Left lung (tissue), 14 donors: ENCODE data around the gene LAMC3. TPM values are rescaled to one million over a fixed set of nuclear protein-coding genes. Genes with fewer than 3 reads are reported as not detected.

Experiments used
- ATAC-seq: fragments of 200-7000 bp; cut with Tn5 transposase; one replicate; pipeline ENCODE4 v1.9.1; 2020; ENCODE audit warnings: moderate library complexity
- DNase-seq, 4 donors: peaks; one replicate each; pipeline ENCODE4 v3.0.0-alpha.2; 2013 to 2020
- H3K27ac ChIP-seq, 2 donors: fragments of 200-600 bp; sonication (generic) in 1 of 2; one replicate each; pipeline versions ENCODE4 v1.5.0 to v1.8.0; 2020 to 2021
- H3K27me3 ChIP-seq, 2 donors: fragments of 200-600 bp; sonication (generic) in 1 of 2; one replicate each; pipeline versions ENCODE4 v1.5.0 to v1.8.0; 2020 to 2021
- H3K36me3 ChIP-seq, 2 donors: fragments of 200-600 bp; sonication (generic) in 1 of 2; one replicate each; pipeline versions ENCODE4 v1.5.0 to v1.8.0; 2020 to 2021
- H3K4me1 ChIP-seq, 2 donors: fragments of 200-600 bp; one replicate each; pipeline ENCODE4 v1.8.0; 2021
- H3K4me3 ChIP-seq, 2 donors: fragments of 200-600 bp; sonication (generic) in 1 of 2; one replicate each; pipeline versions ENCODE4 v1.5.0 to v1.8.0; 2020 to 2021; ENCODE audit warnings: mild to moderate bottlenecking in 1 of 2
- H3K9me3 ChIP-seq, 2 donors: fragments of 200-600 bp; sonication (generic) in 1 of 2; one replicate each; pipeline versions ENCODE4 v1.5.0 to v1.8.0; 2020 to 2021
- intact Hi-C, 2 donors: fragments of 100-400 bp; cut with DNase I; formaldehyde crosslinking; loops; one replicate each; pipeline versions ENCODE4 v1.11.2 to v1.14.2; 2022
- long read RNA-seq, 12 donors: library from polyadenylated mRNA in 2 of 12; unstranded in 2 of 12; transcript quantifications; one replicate each; pipeline ENCODE4 v2.0.0 and lab custom pipeline, GENCODE V29; 2019 to 2026
- polyA plus RNA-seq, 6 donors: library from polyadenylated mRNA; unstranded; fragments of 120-200 nt; gene quantifications; one replicate each; pipeline ENCODE4 v1.2.1, GENCODE V29; 2013; ENCODE audit not compliant: insufficient read length in 6 of 6
- total RNA-seq, 2 donors: library from RNA; stranded (reverse); fragmentation: NEBNext Ultra II Directional; extraction: Animal tissue kit (Norgen Biotek cat#: 25700); gene quantifications; one replicate each; pipeline ENCODE4 v1.2.1, GENCODE V29; 2021
- TF ChIP-seq, protein P1 (sequence below), 2 donors: fragments of 200-600 bp; sonication (generic) in 1 of 2; IDR thresholded peaks; one replicate each; pipeline versions ENCODE4 v1.5.0 to v1.8.0; 2021; ENCODE audit warnings: antibody characterized with exemption in 2 of 2
- donor health status: DM: no; HTN: yes; CAD: no.
- donor health status: DM: no; HTN: no; CAD: no.

LAMC3 gene
- total RNA-seq, result 10 to 100 TPM; 23.4 to 25.5 TPM
- 10 to 100 TPM in 5 of 6 donors, 1 to 10 TPM in 1; 9.2 to 17.9 (median 13.1) TPM for polyA plus RNA-seq
- long read RNA-seq, donor 1, result 0 reads
- long read RNA-seq, donor 2, result 0 reads
- long read RNA-seq, donor 3, result 0 reads
- long read RNA-seq, donor 4, full-length matches to known transcripts, result 1 of 4 reads
- long read RNA-seq, donor 4, partial matches to known transcripts, result 1 of 4 reads
- long read RNA-seq, donor 4, other reads (novel, unspliced or antisense), result 2 of 4 reads
- long read RNA-seq, donor 5, result 0 reads
- long read RNA-seq, donor 6, full-length matches to known transcripts, result 1 of 1 reads
- long read RNA-seq, donor 6, partial matches to known transcripts, result 0 of 1 reads
- long read RNA-seq, donor 6, other reads (novel, unspliced or antisense), result 0 of 1 reads
- long read RNA-seq, donor 7, result 0 reads
- long read RNA-seq, donor 8, full-length matches to known transcripts, result 1 of 6 reads
- long read RNA-seq, donor 8, partial matches to known transcripts, result 5 of 6 reads
- long read RNA-seq, donor 8, other reads (novel, unspliced or antisense), result 0 of 6 reads
- long read RNA-seq, donor 9, result 0 reads
- long read RNA-seq, donor 10, partial matches to known transcripts, result 1 of 2 reads
- long read RNA-seq, donor 10, other reads (novel, unspliced or antisense), result 1 of 2 reads
- long read RNA-seq, donor 11, result 0 reads
- long read RNA-seq, donor 12, result 0 reads

DNA sequence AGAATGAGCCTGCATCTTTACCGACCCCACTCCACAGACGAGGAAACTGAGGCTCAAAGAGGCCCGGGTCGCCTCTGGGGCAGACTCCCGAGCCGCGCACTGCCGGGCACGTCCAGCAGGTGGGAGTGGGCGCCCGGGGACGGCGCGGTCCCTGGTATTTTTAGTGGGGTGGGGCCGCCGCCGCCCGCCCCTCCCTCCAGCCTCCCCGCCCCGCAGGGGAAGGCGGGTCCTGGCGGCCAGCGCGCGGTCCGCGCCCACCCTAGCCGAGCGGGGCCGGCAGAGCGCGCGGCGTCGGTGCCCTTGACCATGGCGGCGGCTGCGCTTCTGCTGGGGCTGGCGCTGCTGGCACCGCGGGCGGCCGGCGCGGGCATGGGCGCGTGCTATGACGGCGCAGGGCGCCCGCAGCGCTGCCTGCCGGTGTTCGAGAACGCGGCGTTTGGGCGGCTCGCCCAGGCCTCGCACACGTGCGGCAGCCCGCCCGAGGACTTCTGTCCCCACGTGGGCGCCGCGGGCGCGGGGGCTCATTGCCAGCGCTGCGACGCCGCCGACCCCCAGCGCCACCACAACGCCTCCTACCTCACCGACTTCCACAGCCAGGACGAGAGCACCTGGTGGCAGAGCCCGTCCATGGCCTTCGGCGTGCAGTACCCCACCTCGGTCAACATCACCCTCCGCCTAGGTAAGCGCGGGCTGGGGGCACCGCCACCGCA lies at the start of gene LAMC3:
Gene LAMC3 (plus strand): TSS at position 266 of the 710 bp plus-strand sequence. CDS start 41 bp downstream, at position 307.
- ATAC-seq (peak; percentile 25), DNase-seq (no peak)
- Histone ChIP-seq H3K9me3 (no peaks in the 10 kb centered on the region), H3K27me3 (peaks cover 20 to 76% of the 10 kb centered on the region in 2 donors), H3K4me1 (peaks cover 0 to 4% of the 10 kb centered on the region in 2 donors), H3K4me3 (peak within 1 kb of the TSS in 1 of 2 donors; percentile 6), H3K27ac (no peak within 1 kb of the TSS), H3K36me3 (no peaks in the 10 kb centered on the region)
- intact Hi-C loops, result no loop called here
- TF ChIP-seq, protein P1, sequence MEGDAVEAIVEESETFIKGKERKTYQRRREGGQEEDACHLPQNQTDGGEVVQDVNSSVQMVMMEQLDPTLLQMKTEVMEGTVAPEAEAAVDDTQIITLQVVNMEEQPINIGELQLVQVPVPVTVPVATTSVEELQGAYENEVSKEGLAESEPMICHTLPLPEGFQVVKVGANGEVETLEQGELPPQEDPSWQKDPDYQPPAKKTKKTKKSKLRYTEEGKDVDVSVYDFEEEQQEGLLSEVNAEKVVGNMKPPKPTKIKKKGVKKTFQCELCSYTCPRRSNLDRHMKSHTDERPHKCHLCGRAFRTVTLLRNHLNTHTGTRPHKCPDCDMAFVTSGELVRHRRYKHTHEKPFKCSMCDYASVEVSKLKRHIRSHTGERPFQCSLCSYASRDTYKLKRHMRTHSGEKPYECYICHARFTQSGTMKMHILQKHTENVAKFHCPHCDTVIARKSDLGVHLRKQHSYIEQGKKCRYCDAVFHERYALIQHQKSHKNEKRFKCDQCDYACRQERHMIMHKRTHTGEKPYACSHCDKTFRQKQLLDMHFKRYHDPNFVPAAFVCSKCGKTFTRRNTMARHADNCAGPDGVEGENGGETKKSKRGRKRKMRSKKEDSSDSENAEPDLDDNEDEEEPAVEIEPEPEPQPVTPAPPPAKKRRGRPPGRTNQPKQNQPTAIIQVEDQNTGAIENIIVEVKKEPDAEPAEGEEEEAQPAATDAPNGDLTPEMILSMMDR (IDR thresholded peaks at IDR 0.05), result peak in 1 of 2 donors; percentile 8

DNA sequence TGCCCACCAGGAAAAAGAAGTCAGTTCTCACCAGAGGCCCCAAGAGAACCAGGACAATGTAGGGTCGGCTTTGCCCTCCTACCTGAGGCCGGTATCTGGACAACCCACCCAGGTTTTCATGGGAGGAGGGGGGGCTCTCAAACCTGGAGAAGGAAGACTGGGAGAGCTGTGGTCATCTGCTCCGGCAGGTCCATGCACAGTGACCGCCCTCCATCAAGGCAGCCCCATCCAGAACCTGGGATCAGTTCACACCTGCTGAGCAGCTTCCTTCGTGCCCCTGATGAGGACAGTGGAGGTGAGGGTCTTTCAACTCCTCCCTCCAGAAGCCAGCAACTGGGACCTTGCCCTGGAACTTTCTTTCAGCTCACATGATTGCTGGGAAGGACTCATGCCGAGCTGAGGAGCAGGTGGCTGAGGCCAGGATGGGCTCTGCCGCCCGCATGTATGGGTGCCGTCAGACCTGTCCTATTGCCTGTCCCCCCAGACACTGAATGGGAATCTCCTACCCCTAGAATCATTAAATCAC lies 49.1 kb upstream of the LAMC3 start:
- intact Hi-C loops, result no loop called here
- no peak for ATAC-seq
- Histone ChIP-seq H3K4me1 (peaks cover 3 to 7% of the 10 kb centered on the region in 2 donors), H3K9me3 (no peaks in the 10 kb centered on the region), H3K4me3 (no peak overlapping the region), H3K36me3 (no peaks in the 10 kb centered on the region), H3K27ac (no peak overlapping the region), H3K27me3 (peaks cover 0 to 40% of the 10 kb centered on the region in 2 donors)
- TF ChIP-seq, protein P1 (IDR thresholded peaks at IDR 0.05), result no peak
- DNase-seq, result no peak

DNA sequence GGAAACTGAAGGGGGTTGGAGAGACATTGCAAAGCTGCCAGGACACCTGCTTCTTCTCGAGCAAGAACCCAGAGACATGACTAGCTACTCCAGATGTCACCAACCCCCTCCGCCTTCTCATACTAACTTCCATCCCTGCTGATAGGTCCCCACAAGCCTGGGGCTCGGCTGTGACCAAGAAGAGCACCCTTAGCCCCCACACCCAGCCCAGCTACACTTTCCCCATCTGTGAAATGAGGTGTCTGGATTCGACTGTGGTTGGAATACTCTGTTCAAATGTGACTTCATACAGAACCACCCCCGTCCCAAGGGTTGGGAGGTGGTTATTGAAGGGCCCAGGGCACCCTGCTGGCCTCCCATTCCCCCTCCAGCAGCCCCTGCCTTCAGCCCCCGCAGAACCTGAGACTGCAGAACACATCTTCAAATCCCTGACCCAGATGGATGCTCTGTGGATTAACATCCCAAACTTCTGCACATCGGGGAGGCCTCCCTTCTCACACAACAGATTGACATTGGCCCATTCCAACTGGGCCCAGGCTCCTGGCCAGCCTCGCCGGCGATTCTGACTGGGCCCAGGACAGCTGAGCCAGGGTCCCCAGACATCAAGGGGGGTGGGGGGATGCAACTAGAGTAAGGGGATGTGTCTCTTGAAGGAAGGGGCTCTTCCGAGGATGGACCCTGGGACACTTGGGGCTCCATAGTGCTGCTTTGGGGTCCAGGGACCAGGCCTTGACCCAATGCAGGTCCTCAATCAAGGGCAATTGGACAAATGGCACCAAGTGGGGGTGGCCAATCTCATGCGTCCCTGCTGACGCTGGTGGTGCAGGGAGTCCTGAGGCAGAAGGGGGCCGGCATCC lies 48.2 kb upstream of the LAMC3 start:
- H3K27me3 ChIP-seq, result peaks cover 0 to 38% of the 10 kb centered on the region in 2 donors
- ATAC-seq (no peak), DNase-seq (no peak)
- TF ChIP-seq, protein P1 (IDR thresholded peaks at IDR 0.05), result no peak
- intact Hi-C loops, result no loop called here
- no peak overlapping the region for H3K4me3 ChIP-seq
- H3K36me3 ChIP-seq, result no peaks in the 10 kb centered on the region
- no peak overlapping the region for H3K27ac ChIP-seq
- H3K4me1 ChIP-seq, result peaks cover 3 to 7% of the 10 kb centered on the region in 2 donors
- no peaks in the 10 kb centered on the region for H3K9me3 ChIP-seq

DNA sequence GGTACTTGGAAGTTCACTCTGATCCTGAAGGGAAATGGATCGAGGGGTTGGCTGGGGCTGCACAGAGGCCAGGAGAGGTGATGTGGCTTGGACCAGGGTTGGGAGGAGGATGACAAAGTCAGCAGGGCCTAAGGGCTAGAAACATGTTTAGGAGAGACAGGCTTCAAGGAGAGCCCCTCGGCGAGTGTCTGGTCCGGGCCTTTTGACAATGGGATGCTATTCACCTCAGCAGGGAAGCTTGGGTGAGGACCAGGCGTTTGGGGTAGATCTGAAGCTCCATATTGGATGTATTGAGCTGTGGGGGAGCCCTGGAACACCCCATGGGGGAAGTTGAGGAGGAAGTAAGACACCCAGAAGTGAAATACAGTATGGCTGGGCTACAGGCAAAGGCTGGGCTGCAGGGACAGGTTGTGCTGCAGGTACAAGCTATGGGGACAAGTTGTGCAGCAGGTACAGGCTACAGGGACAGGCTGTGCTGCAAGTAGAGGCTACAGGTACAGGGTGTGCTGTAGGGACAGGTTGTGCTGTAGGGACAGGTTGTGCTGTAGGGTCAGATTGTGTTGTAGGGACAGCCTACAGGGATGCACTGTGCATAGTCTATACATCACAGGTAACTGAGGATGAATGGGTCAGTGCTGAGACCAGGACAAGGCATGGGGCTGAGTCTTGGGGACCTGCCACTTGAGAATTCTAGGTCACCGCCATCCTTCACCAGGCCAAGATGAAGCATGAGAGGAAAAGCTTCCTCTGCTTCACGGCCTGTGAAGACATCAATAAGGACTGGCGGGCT lies 47.3 kb upstream of the LAMC3 start:
- no peak overlapping the region for H3K27ac ChIP-seq
- no peaks in the 10 kb centered on the region for H3K36me3 ChIP-seq
- ATAC-seq, result no peak
- H3K27me3 ChIP-seq, result peaks cover 0 to 28% of the 10 kb centered on the region in 2 donors
- DNase-seq, result no peak
- H3K9me3 ChIP-seq, result no peaks in the 10 kb centered on the region
- H3K4me3 ChIP-seq, result no peak overlapping the region
- TF ChIP-seq, protein P1 (IDR thresholded peaks at IDR 0.05), result no peak
- intact Hi-C loops, result no loop called here
- H3K4me1 ChIP-seq, result peaks cover 3 to 7% of the 10 kb centered on the region in 2 donors
